ENCODE results near the gene CTNNA3.

DNA sequence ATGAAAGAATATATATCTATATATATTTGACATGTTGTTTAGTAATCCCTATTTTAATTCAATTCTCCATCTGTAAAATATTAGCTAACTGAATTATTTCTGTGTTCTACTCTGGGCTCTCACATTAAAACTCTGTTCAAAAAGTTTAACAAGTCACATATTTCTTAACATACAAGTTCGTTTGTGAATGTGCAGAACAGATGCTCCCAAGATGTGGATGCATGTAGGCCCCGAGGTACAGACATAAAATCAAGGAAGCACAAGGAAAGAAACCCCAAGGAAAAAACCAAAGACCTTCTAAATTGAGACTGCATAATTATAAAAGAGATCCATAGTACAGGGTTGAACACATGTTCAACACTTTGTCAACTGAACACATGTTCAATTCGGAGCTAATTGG, 595.0 kb downstream of the CTNNA3 start:
- TF ChIP-seq, protein P1, sequence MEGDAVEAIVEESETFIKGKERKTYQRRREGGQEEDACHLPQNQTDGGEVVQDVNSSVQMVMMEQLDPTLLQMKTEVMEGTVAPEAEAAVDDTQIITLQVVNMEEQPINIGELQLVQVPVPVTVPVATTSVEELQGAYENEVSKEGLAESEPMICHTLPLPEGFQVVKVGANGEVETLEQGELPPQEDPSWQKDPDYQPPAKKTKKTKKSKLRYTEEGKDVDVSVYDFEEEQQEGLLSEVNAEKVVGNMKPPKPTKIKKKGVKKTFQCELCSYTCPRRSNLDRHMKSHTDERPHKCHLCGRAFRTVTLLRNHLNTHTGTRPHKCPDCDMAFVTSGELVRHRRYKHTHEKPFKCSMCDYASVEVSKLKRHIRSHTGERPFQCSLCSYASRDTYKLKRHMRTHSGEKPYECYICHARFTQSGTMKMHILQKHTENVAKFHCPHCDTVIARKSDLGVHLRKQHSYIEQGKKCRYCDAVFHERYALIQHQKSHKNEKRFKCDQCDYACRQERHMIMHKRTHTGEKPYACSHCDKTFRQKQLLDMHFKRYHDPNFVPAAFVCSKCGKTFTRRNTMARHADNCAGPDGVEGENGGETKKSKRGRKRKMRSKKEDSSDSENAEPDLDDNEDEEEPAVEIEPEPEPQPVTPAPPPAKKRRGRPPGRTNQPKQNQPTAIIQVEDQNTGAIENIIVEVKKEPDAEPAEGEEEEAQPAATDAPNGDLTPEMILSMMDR (IDR thresholded peaks at IDR 0.05 in 8 of 11, conservative IDR thresholded peaks at IDR 0.05 in 3 of 11) = no peak
- no peak for TF ChIP-seq POLR2AphosphoS5 (IDR thresholded peaks at IDR 0.05)

Measured in spleen (tissue), 7 donors.